SU-DHL-6 (cell line): Measurements from ENCODE around the gene ZNF440.
"Not testable (repeated sequence)": the region's sequence is repeated elsewhere in the genome, so short reads cannot be mapped to it uniquely, and the experiment has no call there.

ENCODE experiments used
- CTCF ChIP-seq: fragments of 200-600 bp; sonication (generic); IDR thresholded peaks from one replicate; pipeline ENCODE4 v1.5.1; 2017; ENCODE audit warnings: antibody characterized with exemption, mild to moderate bottlenecking, low read length, moderate library complexity; ENCODE audit not compliant: insufficient read depth, poor library complexity, severe bottlenecking
- EZH2phosphoT487 ChIP-seq: fragments of 200-600 bp; sonication (generic), shearing (Covaris generic); conservative IDR thresholded peaks from 2 replicates; pipeline ENCODE4 v1.6.1; 2018; ENCODE audit warnings: mild to moderate bottlenecking, antibody characterized with exemption, low read length, moderate library complexity, mixed read lengths

GRCh38 chr19:11847615-11848014 lies 33.5 kb downstream of the ZNF440 start:
- TF ChIP-seq CTCF, EZH2phosphoT487: not testable (repeated sequence)
